Measurements from ENCODE around the gene BMP8A.
"Not testable (repeated sequence)": the region's sequence is repeated elsewhere in the genome, so short reads cannot be mapped to it uniquely, and the experiment has no call there.

Gene BMP8A

DNA sequence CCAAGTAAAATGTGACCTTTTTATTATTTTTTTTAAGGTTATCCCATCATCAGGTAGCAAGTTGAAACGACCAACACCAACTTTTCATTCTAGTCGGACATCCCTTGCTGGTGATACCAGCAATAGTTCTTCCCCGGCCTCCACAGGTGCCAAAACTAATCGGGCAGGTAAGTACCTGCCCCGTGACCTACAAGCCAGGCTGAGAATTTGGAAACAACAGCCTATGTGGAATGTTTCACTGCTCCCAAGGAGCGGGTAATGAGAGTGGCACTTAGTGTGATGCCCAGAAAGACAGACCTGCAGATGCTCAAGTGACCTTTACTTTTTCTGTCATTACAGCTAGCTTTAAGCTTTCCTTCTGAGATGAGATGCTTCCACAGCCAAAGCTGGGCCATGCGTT is 6.9 kb upstream of the BMP8A start:
- no peak for DNase-seq

DNA sequence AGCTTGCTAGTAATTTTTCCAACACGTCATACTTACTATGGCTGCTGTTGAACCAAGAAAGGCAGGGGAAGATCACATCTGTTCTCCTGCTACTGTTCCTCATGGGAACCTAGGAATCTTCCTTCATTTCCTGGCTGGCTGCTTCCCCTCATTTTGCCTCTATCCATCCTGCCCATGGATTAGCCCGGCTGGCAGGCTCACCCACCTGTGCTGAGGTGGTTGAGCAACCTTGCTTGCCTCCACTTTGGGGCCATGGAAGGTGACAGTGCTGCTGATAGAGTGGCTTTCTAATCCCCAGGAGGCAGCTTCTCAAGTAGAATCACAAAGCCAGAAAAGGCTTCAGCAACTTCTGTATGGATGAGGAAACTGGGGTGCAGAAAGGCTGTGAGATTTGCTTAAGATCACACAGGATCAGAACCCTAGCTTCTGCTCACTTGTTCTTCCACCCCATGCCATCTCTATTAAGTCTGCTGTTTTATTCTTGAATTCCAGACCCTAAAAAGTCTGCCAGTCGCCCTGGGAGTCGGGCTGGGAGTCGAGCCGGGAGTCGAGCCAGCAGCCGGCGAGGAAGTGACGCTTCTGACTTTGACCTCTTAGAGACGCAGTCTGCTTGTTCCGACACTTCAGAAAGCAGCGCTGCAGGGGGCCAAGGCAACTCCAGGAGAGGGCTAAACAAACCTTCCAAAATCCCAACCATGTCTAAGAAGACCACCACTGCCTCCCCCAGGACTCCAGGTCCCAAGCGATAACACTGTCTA is 6.2 kb upstream of the BMP8A start:
- DNase-seq = no peak

DNA sequence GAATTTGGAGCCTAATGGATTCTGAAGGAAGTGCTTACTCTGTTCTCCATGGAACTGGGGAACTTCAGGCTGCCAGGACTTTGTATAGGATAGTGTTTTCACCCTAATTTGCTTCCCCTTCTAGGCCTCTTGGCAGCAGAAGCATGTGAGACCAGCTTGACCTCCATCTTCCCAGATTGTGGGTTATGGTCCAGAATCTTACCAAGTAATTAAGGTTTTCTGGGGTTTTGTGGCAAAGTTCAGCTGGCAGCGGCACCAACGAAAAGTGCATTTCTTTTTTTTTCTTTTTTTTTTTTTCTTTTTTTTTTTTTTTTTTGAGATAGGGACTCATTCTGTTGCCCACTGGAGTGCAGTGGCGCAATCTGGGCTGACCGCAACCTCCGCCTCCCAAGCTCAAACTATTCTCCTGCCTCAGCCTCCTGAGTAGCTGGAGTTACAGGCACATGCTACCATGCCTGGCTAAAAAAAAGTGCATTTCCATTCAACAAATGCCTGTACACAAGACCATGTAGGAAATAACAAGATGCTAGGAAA is 3.4 kb upstream of the BMP8A start:
- DNase-seq = no peak

DNA sequence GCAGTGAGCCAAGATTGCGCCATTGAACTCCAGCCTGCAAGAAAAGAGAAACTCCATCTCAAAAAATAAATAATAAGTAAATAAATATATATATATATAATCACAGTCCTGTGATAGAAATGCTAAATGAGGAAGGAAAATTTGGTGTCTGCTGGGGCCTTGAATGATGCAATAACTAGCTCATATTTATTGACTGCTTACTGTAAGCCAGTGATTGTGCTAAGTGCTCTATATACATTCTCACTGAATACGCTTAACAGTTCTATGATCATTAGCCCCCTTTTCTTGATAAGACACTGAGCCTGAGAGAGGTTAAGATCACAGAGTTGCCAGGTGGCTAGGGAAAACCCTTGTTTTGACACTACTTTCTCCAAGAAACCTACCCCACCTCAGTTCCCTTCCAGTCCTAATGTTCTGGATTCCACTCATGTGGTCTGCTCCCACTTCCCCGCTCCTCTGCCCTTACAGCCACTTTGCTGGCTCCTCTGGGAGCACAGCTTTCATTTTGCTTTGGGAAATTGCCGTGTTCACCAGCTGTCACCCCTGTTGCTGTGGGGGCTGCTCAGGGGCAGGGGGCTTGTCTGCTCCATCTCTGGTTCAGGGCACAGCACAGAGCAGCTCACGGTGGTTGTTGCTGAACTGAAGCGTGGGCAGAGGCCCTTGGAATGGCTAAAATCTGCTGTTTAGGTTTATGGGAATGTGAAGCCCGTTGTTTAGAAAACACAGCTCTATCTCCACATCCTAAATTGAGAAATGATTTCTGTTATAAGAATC is 2.5 kb upstream of the BMP8A start:
- no peak for DNase-seq

DNA sequence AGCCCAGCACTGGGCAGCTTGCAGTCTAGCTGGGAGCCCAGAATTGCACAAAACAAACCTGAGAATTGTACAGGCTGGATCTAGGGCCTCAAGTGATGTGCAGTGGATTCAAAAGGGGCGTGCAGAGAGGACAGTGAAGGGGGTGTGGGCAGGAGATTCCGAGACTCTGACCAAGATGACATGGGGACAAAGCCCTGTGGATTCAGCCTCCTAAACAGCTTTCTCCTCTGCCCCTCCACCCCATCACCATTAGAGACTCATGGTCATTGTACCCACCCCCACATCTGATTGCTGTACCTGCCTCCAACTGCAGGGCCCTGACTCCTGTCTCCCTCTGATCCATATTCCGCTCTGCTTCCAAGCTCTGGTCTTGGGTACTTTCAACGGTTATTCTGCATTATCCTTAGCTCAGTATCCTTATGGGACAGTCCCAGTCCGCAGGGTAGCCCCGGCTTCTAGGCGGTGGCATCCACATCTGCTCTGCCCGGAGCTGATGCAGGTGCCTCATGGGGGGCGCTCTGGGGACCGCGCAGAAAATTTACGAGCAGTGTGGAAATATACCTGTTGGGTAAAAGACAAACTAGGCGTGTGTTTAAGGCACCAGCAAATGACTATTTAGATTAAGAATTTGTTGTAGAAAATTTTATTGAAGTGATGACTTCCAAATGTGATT is 1.7 kb upstream of the BMP8A start:
- no peak for DNase-seq

DNA sequence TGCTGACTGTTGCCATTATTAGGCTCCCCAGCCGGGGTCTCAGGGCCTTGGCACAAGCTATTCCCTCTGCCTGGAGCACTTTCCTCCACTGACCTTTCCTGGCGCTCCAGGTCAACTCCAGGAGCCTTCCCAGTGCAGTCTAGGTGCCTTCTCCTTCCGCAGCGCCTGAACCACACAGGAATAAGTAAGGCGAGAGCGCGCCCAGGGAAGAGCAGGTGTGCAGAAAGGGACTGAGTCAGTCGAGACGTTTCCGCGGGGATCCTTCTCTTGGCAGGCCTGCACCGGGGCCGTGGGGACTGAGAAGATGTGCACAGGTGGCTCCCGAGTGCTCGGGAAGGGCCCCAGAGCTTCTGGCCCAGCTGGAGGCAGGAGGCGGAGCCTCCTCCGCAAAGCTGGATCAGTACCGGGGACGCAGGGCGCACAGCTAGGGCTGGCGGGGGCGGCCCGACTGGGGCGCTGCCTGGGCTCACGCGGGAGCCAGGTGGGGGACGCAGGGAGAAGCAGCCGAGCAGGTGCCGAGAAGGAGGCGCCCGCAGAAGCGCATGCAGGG is 765 bp upstream of the BMP8A start:
- peak; percentile 29 for DNase-seq

DNA sequence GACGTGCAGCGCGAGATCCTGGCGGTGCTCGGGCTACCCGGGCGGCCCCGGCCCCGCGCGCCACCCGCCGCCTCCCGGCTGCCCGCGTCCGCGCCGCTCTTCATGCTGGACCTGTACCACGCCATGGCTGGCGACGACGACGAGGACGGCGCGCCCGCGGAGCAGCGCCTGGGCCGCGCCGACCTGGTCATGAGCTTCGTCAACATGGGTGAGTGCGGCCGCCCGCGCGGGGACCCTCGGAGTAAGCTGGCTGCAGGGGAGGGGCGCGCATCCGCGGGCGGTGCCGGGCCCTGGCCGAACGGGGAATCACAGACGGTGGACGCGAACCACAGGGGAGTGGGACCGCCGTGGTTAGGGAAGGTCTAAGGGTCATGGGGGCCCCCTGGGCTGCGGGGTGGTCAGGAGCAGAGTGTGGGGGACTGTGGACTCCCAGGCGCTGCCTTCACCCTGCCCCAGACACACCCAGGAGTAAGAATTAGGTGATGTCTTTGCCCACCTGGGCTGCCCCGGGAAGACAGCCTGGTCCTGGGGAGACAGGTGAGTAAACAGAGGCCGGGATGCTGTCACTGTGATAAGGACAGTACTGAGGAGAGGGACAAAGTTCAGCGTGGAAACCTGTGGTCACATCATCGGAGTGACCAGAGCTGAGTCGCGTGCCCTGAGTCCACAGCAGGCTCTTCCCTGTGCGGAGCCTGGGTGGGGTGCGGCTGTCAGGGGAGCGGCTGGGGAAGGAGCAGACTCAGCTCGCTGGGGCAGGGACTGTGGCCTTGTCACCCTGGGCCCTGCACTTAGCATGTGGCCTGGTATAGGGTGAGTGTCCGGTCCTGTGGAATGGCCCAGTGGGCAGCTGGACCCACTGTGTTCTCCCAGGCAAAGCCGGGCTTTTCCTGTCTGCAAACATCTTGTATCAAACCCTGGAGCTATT is 944 bp downstream of the BMP8A start:
- DNase-seq = not testable (repeated sequence)

DNA sequence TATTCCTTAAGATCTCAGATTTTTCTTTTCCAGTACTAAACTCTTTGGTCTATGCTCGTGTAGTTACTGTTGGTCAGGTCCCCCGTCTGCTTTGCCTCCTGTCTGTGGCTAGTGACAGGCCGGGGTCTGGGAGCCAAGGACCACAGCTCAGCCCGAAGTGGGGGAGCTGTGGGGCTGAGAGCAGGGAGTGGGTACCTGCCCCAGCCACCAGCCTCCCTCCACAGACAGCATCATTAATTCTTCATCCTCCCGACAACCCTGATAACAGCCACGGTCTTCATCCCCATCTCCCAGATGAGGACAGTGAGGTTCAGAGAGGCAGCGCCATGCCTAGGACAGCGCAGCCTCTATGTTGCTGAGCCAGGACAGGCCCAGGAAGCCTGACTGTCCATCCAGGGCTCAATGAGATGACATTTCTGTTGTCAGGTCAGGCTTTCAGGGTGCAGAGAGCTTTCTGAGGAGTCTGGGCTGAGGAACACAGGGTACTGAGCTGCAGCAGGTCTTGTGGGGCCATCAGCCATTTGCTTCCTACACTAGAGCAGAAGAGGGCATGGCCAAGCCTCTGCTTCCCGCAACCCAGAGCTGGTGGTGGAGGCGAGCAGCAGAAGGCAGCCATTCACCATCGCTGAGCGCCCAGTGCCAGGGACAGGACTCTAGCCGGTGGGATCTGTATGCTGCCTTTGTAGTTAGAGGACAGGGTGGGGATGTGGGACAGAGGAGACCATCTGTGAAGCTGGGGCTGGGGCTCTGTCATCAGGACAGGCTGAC is 1.8 kb downstream of the BMP8A start:
- not testable (repeated sequence) for DNase-seq

DNA sequence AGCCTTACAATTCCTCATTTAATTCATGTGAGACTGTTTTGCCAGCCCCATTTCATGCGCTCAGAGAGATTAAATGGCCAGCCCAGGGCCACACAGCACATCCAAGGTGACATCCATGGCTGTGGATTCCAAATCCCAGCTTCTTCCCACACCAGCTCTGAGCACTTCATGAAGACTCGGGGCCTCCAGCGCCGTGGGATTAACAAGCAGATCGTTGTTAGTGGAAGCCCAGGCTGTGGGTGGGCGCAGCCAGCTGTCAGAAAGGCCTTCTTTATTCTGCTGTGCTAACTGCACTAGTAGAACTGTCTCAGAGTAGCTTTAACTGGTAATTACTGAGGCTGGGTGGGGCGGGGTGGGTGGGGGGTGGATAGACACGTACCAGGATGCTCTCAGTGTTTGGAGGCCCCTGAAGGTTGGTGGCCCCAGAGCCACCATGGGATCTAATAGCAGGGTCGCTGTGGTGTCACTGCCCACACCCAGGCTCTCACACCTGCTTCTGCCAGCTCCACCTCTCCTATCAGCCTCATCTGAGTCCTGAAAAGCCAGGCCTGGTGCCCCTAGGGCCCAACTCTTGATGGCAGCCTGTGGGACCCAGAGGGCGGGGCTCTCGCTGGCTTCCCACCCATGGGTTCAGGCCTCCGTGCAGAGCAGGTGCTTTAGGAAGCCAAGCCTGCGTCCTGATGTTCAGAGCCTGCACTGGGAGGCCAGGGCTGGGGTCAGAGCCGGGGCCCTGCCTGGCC is 3.4 kb downstream of the BMP8A start:
- no peak for DNase-seq

DNA sequence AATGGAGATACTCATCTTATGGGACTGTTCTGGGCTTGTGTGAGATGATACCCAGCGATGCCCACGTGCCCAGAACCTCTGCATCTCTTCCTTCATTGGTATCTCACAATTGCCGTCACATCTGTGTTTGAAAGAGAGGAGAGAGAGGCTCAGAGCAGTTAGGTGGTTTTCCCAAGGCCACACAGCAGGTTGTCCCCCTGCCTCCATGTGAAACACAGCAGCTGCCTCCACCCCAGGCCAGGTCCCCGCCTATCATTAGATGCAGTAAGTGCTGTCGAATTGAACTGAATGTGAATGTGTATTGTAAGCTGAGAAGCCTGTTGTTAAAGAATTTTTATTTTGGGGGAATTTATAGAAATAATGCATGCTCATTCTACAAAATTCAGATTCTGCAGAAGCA is 5.1 kb downstream of the BMP8A start:
- DNase-seq = not testable (repeated sequence)

DNA sequence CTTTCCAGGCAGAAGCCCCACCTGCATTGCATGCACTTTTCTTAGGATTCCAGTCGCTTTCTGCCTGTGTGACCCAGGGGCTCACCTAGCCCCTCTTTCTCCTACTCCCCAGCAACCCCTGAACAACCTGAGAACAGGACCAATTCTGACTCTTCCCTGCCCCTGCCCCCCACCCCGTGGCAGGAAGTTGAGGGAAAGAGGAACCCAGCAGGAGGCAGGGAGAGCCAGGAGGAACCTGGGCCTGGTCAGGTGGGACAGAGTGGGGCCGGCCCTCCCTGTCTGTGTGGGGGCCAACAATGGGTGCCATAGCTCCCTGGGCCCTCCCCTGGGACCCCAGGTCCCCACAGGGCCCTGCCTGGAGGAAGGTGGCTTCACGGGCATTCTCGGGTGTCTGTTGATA is 6.1 kb downstream of the BMP8A start:
- no peak for DNase-seq

DNA sequence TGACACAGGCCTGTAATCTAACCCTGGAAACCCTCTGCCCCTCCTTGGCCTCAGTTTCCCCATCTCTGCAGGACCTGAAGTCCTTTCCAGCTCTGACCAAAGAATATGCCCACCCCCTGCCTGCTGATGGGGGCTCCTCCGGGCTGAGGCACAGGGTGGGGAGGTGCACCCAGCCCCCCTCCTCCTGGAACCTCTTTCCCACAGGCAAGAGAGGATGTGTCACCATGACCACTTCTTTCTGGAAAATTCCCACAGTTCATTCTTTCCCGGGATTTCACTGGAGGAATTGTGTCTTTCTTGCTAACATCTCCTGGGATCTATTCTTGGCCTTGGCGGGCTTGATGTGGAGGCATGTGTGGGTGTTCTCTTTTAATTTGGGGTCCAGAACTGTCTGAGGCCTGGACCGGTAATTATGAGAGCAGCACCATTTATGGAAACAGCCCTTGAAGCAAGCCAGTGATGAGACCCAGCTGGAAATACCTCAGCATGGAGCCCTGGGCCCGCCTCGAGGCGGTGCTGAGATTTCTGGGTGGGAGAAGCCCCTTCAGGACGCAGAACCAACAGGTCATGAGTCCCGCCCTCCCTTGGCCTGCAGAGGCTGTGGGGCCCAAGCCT is 6.8 kb downstream of the BMP8A start:
- not testable (repeated sequence) for DNase-seq

DNA sequence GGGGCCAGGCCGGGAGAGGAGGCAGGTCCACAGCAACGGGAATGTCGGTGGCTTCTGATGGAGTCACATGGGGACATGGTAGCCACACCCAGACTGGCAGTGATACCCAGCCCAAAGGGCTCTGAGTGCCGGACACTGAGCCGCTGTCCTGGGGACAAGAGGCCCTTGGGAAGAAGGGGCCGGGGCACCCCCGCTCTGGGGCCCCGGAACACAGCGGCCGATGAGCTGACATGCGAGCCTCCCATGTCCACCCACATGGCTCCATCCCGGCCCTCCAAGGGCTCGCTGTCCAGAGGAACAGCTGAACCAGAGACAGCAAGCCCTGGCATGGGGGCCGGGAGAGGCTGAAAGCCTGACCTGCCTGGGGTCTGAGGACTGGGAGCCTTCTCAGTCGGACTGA is 7.4 kb downstream of the BMP8A start:
- not testable (repeated sequence) for DNase-seq

DNA sequence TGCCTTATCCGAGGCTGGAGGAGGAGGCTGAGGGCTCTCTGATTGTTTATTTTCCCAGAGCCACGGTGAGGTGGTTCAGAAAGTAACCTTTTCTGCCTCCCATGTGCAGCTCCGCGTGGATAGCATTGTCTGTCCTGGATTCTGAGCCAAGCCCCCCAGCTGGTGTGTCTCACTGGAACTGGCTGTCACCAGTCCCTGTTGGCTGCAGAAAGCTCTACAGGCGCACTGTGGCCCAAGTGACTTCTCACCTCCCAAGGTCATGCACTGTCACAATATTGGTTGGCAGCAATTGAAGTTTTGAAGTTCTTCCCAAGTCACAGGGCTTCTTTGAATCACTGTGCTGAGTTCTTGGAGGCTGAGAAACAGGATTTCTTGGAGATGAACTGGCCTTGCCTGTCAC is 8.2 kb downstream of the BMP8A start:
- DNase-seq = no peak

DNA sequence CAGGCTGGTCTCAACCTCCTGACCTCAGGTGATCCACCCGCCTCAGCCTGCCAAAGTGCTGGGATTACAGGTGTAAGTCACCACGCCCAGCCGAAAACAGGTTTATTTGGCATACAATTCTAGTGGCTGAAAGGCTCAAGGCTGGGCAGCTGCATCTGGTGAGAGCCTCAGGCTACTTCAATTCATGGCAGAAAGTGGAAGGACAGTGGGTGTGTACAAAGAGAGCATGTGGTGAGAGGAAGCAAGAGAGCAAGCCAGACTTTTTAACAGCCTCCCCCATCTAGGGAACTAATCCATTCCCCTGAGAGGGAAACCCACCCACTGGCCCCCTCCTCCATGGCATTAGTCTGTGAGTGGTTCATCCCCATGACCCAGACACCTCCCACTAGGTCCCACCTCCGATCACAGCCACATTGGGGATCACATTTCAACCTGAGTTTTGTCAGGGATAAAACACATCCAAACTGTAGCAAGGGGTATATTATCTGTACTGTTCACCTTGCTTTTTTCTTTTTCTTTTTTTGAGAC is 9.5 kb downstream of the BMP8A start:
- DNase-seq = no peak

DNA sequence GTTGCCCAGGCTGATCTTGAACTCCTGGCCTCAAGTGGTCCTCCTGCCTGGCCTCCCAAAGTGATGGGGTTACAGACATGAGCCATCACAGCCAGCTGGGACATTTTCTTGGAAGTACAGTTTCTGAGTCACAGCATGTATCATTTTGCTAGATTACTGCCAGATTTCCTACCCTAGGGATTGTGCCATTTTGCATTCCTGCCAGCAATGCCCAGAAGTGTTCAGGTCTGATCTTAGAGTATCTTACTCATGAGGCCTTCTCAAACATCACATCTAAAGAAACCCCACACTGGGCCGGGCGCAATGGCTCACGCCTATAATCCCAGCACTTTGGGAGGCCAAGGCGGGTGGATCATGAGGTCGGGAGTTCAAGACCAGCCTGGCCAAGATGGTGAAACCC is 10.2 kb downstream of the BMP8A start:
- DNase-seq = no peak

DNA sequence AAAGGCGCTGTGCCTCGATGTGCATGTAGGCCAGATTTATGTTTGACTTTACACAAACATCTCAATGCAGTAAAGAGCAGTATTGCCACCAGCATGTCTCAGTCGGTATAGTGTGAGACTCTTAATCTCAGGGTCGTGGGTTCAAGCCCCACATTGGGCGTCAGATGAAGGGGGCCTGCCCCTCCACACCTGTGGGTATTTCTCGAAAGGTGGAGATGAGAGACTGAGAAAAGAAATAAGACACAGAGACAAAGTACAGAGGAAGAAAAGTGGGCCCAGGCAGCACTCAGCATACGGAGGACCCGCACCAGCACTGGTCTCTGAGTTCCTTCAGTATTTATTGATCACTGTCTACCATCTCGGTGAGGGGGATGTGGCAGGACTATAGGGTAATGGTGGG is 13.0 kb downstream of the BMP8A start:
- not testable (repeated sequence) for DNase-seq

DNA sequence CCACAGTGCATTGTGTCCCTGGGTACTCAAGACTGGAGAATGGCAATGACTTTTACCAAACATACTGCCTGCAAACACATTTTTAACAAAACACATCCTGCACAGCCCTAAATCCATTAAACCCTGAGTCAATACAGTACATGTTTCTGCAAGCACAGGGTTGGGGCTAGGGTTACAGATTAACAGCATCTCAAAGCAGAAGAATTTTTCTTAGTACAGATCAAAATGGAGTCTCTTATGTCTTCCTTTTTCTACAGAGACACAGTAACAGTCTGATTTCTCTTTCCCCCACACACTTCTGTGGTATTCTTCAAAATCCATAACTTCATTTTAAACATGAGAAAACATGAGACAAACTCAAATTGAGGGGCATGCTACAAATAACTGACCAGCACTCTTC is 13.9 kb downstream of the BMP8A start:
- DNase-seq = no peak

DNA sequence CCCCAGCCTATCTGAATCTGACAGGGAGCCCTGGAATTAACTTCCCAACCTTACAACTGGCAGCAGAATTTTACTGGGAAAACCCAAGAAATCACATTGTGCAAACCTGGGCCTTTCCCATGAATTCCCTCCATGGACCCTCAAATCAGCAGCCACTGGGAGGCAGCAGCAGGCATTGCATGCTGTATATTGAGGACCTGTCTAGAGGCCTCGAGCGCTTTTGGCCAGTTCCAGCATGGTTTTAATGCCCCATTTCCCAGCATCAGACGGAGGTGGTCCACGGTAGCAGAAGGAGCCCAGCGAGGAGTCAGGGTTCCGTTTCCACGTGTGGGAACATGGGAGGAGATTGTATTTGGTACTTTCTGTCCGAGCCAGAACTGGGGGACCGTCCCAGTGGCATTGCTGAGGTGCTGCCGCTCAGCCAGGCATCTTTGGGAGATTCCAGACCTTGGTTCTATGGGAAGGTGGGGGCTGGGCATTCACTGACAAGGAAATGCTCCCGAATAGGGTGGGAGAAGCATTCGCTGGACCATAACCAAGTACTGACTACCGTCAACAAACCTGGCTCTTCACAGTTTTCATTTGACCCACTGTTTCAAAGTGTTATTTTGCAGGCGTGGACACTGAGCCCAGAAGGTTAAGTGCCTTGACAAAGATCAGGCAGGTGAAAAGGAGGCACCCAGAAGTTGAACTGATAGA is 15.9 kb downstream of the BMP8A start:
- DNase-seq = no peak
